EH (cell line): Measurements from ENCODE around the gene S100A6.
A peak's percentile ranks its signal among the peaks of the same experiment; 100 is the strongest.
"Not testable (repeated sequence)": the region's sequence is repeated elsewhere in the genome, so short reads cannot be mapped to it uniquely, and the experiment has no call there.

Source experiments
- DNase-seq: peaks from one replicate; pipeline ENCODE4 v3.0.0-alpha.2; 2015; ENCODE audit warnings: low read depth

S100A6 gene

GRCh38 chr1:153531638-153532037, 4.2 kb downstream of the S100A6 start:
- no peak for DNase-seq

- no peak for DNase-seq
These were observed 8.1 kb downstream of the S100A6 start for GRCh38 chr1:153527683-153528040.

- no peak for DNase-seq
These were observed 8.6 kb downstream of the S100A6 start for GRCh38 chr1:153527023-153527682.

- DNase-seq = no peak
These were observed 9.7 kb downstream of the S100A6 start for GRCh38 chr1:153526132-153526543.

GRCh38 chr1:153525088-153525728, 10.6 kb downstream of the S100A6 start:
- DNase-seq = no peak

GRCh38 chr1:153522353-153523048, 13.3 kb downstream of the S100A6 start:
- not testable (repeated sequence) for DNase-seq

GRCh38 chr1:153521808-153522207, 14.0 kb downstream of the S100A6 start:
- not testable (repeated sequence) for DNase-seq

- peak; percentile 62 for DNase-seq
These were observed 14.8 kb downstream of the S100A6 start for GRCh38 chr1:153520818-153521476.

- DNase-seq = not testable (repeated sequence)
These were observed 15.6 kb downstream of the S100A6 start for GRCh38 chr1:153520137-153520691.

GRCh38 chr1:153519242-153519641, 16.5 kb downstream of the S100A6 start:
- DNase-seq = no peak

- no peak for DNase-seq
These were observed 20.0 kb downstream of the S100A6 start for GRCh38 chr1:153515504-153516394.

GRCh38 chr1:153513666-153514065, 22.1 kb downstream of the S100A6 start:
- no peak for DNase-seq

GRCh38 chr1:153513023-153513422, 22.8 kb downstream of the S100A6 start:
- no peak for DNase-seq

- DNase-seq = peak; percentile 81
These were observed 24.8 kb downstream of the S100A6 start for GRCh38 chr1:153510984-153511410.

GRCh38 chr1:153509729-153510354, 25.9 kb downstream of the S100A6 start:
- DNase-seq = peak; percentile 38

GRCh38 chr1:153509036-153509435, 26.8 kb downstream of the S100A6 start:
- DNase-seq = no peak

- peak; percentile 56 for DNase-seq
These were observed 27.7 kb downstream of the S100A6 start for GRCh38 chr1:153507926-153508583.

GRCh38 chr1:153506831-153507413, 28.9 kb downstream of the S100A6 start:
- DNase-seq = peak; percentile 94

GRCh38 chr1:153506386-153506785, 29.4 kb downstream of the S100A6 start:
- DNase-seq = no peak

GRCh38 chr1:153505576-153505975, 30.2 kb downstream of the S100A6 start:
- peak; percentile 57 for DNase-seq
